GM20000 (cell line): ENCODE data around the gene ACSM4.

Source experiments
- DNase-seq: peaks from one replicate; pipeline ENCODE4 v3.0.0; 2012; ENCODE audit warnings: low spot score
- CTCF ChIP-seq: IDR thresholded peaks from 2 replicates; pipeline ENCODE4 v1.5.1; 2012; ENCODE audit warnings: mild to moderate bottlenecking, control low read depth; ENCODE audit errors: extremely low read depth, missing control alignments

The ACSM4 gene

GRCh38 chr12:7339675-7340074 lies 35.8 kb downstream of the ACSM4 start:
- no peak for TF ChIP-seq CTCF
- DNase-seq = no peak

GRCh38 chr12:7344833-7345606 lies 41.1 kb downstream of the ACSM4 start:
- TF ChIP-seq CTCF = no peak
- no peak for DNase-seq

- no peak for DNase-seq
- no peak for TF ChIP-seq CTCF
Measured at GRCh38 chr12:7346551-7347225, 42.8 kb downstream of the ACSM4 start.

GRCh38 chr12:7349418-7349817 lies 45.5 kb downstream of the ACSM4 start:
- no peak for DNase-seq
- no peak for TF ChIP-seq CTCF

- no peak for TF ChIP-seq CTCF
- no peak for DNase-seq
Measured at GRCh38 chr12:7351177-7351576, 47.3 kb downstream of the ACSM4 start.

- no peak for DNase-seq
- no peak for TF ChIP-seq CTCF
Measured at GRCh38 chr12:7352661-7353060, 48.8 kb downstream of the ACSM4 start.

GRCh38 chr12:7354529-7354928 lies 50.7 kb downstream of the ACSM4 start:
- no peak for DNase-seq
- TF ChIP-seq CTCF = no peak
